ACC112 (cell line): Measurements from ENCODE around the gene RIMS3.

ENCODE experiments used
- H2AFZ ChIP-seq: fragments of 200-600 bp; sonication (generic); one replicate; pipeline ENCODE4 v1.6.0; 2017; ENCODE audit warnings: antibody characterized with exemption, low read length; ENCODE audit not compliant: unreplicated experiment
- H3K27ac ChIP-seq: fragments of 200-600 bp; sonication (generic); 2 replicates; pipeline ENCODE4 v1.5.1; 2014; ENCODE audit warnings: low read depth, mild to moderate bottlenecking, antibody characterized with exemption, low read length, moderate library complexity
- H3K27me3 ChIP-seq: fragments of 200-600 bp; sonication (generic); 2 replicates; pipeline ENCODE4 v1.6.1; 2014; ENCODE audit warnings: mild to moderate bottlenecking, antibody characterized with exemption, low read length, moderate library complexity, mixed read lengths; ENCODE audit not compliant: insufficient read depth
- H3K36me3 ChIP-seq: fragments of 200-600 bp; sonication (generic); 2 replicates; pipeline ENCODE4 v1.6.1; 2016; ENCODE audit warnings: mild to moderate bottlenecking, antibody characterized with exemption, low read length, moderate library complexity, mixed read lengths; ENCODE audit not compliant: insufficient read depth
- H3K4me1 ChIP-seq: fragments of 200-600 bp; sonication (generic); one replicate; pipeline ENCODE4 v1.6.1; 2016; ENCODE audit warnings: low read length, mixed read lengths; ENCODE audit not compliant: insufficient read depth, unreplicated experiment, control insufficient read depth
- H3K4me3 ChIP-seq: fragments of 200-600 bp; sonication (generic); 2 replicates; pipeline ENCODE4 v1.5.1; 2014; ENCODE audit warnings: mild to moderate bottlenecking, low read depth, low read length
- H3K79me2 ChIP-seq: fragments of 200-600 bp; sonication (generic); one replicate; pipeline ENCODE4 v1.6.0; 2016; ENCODE audit warnings: low read length; ENCODE audit not compliant: control insufficient read depth, unreplicated experiment, insufficient read depth

Gene RIMS3

DNA sequence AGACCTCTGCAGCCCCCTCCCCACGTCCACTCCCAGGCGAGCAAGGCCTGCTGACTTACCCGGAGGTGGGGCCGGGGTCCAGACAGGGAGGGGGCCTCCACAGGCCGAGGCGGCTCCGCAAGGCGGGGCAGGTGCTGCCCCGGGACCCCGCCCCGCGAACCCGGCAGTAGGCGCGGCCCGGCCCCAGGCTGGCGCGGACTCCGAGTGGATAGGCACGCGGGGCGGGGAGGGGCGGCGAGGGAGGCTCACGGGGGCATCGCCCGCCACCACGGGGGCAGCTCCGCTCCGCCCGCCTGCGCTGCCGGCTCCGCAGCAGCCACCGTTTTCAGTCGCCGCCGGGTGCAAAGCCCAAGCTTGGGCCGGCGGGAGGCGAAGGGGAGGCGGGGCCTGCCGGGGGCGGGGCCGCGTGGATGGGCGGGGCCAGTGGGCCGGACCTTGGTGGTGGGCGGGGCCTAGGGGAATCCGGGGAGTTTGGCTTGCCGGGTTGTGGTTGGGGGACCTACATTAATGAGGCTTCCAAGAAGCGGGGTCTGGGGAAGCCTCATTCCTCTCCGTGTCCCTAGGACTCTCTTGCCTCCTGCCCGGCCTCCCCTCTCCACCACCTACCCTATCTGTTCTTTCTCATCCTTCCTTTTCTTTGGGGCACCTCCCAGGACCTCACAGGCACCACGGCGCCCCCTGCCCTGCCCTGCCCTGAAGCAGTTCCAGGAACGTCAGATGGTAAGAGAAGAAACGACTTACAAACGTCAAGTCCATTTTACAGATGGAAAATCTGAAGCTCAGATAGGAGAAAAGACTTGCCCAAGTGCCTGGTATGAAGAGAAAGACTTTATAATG, at the start of gene RIMS3:
TSS of gene RIMS3 (minus strand) at position 348 of the 837 bp plus-strand sequence. CDS start 23,757 bp downstream, outside the sequence.
- Histone ChIP-seq H3K27ac (no peak within 1 kb of the TSS), H3K79me2 (no peaks in the 10 kb centered on the region), H3K4me1 (peaks cover 11% of the 10 kb centered on the region), H3K4me3 (peak within 1 kb of the TSS; percentile 79), H3K27me3 (peaks cover 20% of the 10 kb centered on the region), H3K36me3 (no peaks in the 10 kb centered on the region), H2AFZ (peak within 1 kb of the TSS; percentile 63)

DNA sequence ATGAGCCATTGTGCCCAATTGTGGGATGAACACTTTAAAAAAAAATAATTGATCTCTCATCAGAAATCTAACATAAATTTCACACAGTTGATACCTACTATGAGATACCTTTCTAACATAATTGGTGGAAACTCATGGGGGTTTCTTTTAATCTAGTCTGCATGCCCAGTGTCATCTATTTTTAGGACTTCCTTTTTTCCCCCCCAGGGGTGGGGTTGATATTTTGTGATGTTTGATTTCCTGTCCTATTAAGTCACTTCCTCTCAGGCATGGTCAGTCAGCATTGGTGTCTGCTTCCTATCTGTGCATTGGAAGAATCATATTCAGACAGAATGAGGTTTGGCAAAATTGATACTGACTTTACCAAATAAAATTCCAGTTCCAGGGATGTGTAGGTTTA, 47.5 kb upstream of the RIMS3 start:
- peaks cover 36% of the 10 kb centered on the region for H3K4me1 ChIP-seq
- no peak overlapping the region for H3K4me3 ChIP-seq
- H3K27me3 ChIP-seq: no peaks in the 10 kb centered on the region
- peaks cover 11% of the 10 kb centered on the region for H3K36me3 ChIP-seq
- no peak overlapping the region for H3K27ac ChIP-seq
- H2AFZ ChIP-seq: no peak overlapping the region
- peaks cover 62% of the 10 kb centered on the region for H3K79me2 ChIP-seq

DNA sequence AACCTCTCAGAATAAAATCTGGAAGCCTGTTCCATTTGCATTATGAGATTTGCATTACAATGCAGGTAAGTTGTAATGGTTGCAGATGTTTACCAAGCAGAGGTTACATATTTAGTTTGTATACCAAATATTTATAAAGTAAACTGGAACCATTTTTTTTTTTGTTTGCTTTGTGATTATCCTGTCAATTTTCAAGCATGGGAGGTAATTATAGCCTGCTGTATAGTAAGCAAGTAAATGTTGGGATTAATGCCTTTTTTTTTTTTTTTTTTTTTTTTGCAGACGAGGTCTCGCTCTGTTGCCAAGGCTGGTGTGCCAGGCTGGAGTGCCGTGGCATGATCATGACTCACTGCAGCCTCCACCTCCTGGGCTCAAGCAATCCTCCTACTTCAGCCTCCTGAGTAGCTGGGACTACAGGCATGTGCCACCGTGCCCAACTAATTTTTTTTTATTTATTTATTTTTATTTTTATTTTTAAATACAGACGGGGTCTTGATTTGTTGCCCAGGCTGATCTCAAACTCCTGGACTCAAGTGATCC, 47.0 kb upstream of the RIMS3 start:
- Histone ChIP-seq H3K4me3 (no peak overlapping the region), H3K36me3 (peaks cover 11% of the 10 kb centered on the region), H3K4me1 (peaks cover 36% of the 10 kb centered on the region), H2AFZ (no peak overlapping the region), H3K27ac (no peak overlapping the region), H3K79me2 (peaks cover 65% of the 10 kb centered on the region), H3K27me3 (no peaks in the 10 kb centered on the region)

DNA sequence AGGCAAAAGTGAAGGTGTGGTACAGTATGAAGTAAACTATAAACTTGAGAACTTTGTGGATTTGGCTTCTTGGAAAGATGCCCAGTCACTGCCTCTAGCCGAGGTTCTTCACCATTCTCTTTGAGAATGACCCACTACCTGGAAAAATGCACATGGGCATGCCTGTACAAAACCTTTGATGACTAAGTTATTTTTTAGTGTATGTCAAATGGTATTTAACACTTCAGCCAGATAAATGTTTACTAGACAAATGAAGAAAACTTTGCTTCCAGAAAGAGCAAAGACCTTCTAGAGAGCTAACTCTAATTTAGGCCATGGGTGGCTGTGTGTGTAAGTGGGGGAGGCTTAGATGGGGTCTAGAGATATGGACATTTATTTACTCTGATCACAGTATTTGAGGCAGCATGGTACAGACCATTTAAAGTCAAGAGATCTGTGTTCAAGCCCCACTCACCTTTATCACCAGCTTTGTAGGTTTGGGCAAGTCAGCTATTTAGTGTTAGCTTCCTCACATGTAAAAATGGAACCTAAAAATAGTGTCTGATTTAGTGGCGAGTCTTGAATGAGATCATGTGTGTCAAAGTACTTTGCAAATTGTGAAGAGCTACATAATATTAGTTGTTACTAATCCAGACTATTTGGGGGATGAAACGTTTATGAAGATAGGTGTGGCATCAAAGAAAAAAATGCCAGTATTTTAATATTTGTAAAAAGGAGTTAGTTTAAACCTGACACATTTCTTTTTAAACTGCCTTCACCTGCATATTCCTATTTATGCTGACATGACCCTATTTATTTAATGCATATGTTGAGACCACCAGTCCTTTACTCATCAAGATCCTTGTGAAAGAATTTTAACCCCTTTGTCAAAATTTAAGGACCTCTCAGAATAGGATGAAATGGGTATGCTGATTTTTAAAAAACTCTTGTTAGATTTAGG, 46.3 kb upstream of the RIMS3 start:
- H3K79me2 ChIP-seq: peaks cover 66% of the 10 kb centered on the region
- peak overlapping the region; percentile 47 for H3K4me3 ChIP-seq
- peaks cover 11% of the 10 kb centered on the region for H3K36me3 ChIP-seq
- no peak overlapping the region for H2AFZ ChIP-seq
- peaks cover 36% of the 10 kb centered on the region for H3K4me1 ChIP-seq
- no peaks in the 10 kb centered on the region for H3K27me3 ChIP-seq
- H3K27ac ChIP-seq: peak overlapping the region; percentile 53

DNA sequence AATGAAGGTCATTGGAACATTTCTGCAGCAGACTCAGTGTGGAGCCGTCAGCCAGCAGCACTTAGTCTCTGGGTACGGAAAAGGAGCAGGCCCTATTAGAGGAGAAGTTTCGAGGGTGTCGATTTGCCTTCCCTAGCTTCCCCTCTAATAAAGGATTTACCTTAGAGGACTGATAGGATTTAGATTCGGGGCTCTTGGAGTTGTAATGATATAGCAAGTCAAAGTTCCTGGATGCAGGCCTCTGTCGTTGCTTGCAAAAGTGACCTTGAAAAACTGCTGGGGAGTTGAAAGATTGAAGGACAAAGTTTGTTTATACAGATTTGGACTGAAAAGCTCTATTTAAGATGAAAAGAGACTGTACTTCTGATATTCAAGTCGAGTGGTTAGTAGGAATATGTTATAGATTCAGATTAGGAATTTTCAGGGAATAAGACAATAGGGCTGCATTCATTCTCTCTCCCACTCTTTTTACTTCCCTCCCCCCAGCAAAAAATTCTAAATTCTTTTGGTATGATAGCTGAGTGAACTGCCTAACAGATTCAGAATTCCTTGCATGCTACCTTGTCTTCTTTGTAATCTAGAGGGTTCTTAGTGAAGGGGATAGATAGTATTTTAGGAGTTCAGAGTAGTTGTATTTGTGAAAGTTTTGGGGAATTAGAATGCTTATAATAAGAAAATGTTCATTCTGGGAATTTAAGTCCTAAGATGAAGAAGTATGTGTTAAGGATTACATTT, 45.3 kb upstream of the RIMS3 start:
- Histone ChIP-seq H3K27ac (peak overlapping the region; percentile 53), H3K4me1 (peaks cover 36% of the 10 kb centered on the region), H3K36me3 (peaks cover 11% of the 10 kb centered on the region), H2AFZ (peak overlapping the region; percentile 26), H3K27me3 (no peaks in the 10 kb centered on the region), H3K79me2 (peaks cover 76% of the 10 kb centered on the region), H3K4me3 (peak overlapping the region; percentile 74)

DNA sequence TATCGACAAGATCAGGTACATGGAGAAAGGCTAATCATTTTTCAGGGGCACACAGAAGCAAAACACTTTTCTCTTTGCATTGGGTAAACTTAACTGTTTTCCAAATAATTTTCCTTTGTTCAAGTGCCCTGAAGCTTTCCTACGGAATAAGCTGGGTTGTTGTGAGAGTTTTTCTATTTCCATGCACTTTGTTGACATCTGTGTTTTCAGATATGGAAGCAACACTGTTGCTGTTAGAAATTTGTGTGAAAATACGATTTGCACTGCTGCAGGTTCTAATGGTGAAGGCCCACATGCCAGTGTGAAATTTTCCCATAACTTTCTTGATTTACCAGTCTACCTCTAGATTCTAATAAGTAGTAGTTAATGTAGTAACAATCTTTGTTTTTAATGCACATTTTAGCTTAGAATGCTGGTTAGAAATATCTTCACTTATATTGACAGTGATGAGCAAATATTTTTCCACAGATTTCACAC, 44.4 kb upstream of the RIMS3 start:
- no peak overlapping the region for H3K27ac ChIP-seq
- peaks cover 36% of the 10 kb centered on the region for H3K4me1 ChIP-seq
- H3K79me2 ChIP-seq: peaks cover 76% of the 10 kb centered on the region
- no peak overlapping the region for H2AFZ ChIP-seq
- H3K36me3 ChIP-seq: peaks cover 11% of the 10 kb centered on the region
- H3K27me3 ChIP-seq: no peaks in the 10 kb centered on the region
- H3K4me3 ChIP-seq: peak overlapping the region; percentile 74

DNA sequence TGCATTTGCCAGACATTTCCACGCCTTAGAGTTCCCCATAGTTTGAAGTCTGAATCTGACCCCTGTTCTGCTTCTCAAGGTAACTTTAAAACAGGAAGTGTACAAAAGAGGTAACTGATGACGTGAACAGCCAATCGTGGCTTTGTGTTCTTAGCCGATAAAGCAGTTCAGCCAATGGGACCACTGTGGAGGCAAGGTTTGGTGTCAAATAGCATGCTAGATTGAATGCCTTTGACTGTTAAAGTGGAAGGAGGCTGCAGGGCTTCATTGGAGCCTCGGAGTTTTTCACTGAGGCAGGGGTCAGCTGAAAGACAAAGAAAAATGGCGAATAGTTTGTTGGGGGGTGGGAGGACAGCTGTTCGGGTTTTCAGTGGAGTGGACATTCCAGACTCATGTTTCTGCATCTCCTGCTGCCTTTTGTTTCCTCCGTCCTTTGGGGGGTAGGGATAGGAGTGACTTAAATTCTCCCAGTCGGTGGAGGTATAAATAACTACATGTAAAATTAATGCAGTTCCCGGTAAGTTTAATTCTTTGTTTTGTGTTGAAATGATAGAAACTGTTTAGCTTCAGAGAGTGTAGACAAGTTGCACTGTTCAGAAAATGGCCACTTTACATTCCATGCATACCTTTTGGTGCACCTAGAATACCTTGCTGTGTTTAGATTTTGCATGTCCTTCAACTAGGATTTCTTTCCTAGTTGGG, 43.8 kb upstream of the RIMS3 start:
- peak overlapping the region; percentile 35 for H2AFZ ChIP-seq
- H3K27ac ChIP-seq: no peak overlapping the region
- peaks cover 79% of the 10 kb centered on the region for H3K79me2 ChIP-seq
- H3K4me1 ChIP-seq: peaks cover 36% of the 10 kb centered on the region
- H3K27me3 ChIP-seq: no peaks in the 10 kb centered on the region
- peak overlapping the region; percentile 74 for H3K4me3 ChIP-seq
- peaks cover 11% of the 10 kb centered on the region for H3K36me3 ChIP-seq

DNA sequence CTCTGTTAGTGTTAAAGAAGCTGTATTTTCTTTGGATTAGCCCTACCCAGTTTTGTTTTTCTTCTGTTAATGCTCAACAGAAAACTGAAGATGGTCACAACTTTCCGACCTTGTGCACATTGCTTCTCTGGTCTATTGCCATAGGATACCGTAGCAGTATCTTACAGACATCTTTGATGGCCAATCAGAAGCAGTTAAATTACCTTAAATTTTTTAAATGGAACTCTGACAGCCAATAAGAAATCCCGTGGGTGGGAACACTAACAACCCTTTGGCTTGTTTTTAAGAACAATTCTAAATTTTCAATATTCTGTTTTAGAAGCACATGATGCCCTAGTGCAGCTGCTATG, 43.2 kb upstream of the RIMS3 start:
- Histone ChIP-seq H3K79me2 (peaks cover 80% of the 10 kb centered on the region), H3K27me3 (no peaks in the 10 kb centered on the region), H3K4me1 (peaks cover 37% of the 10 kb centered on the region), H3K27ac (no peak overlapping the region), H3K36me3 (peaks cover 9% of the 10 kb centered on the region), H3K4me3 (peak overlapping the region; percentile 74), H2AFZ (peak overlapping the region; percentile 35)

DNA sequence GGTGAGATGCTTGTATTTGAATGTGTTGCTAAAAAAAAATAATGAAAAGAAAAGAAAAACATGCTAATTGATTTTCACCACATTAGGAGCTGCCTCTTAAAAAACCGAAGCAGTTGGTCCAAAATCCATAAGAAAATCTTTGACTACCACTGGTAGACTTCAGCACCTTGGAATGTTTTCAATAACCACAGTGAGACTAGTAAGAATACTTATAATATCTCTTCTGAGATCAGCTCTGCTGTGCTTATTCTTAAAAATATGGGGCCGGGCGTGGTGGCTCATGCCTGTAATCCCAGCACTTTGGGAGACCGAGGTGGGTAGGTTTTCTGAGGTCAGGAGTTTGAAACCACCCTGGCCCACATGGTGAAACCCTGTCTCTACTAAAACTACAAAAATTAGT, 41.1 kb upstream of the RIMS3 start:
- Histone ChIP-seq H3K4me3 (no peak overlapping the region), H3K4me1 (peaks cover 27% of the 10 kb centered on the region), H3K27me3 (no peaks in the 10 kb centered on the region), H3K36me3 (no peaks in the 10 kb centered on the region), H2AFZ (no peak overlapping the region), H3K79me2 (peaks cover 74% of the 10 kb centered on the region), H3K27ac (no peak overlapping the region)
